ENCODE results near the gene RIPOR2. TPM values are rescaled to one million over a fixed set of nuclear protein-coding genes. Genes with fewer than 3 reads are reported as not detected.

RIPOR2 gene
- total RNA-seq, 1 experiment from 2014 or later = 5.0 TPM

GRCh38 chr6:24881376-24881775 lies 54.4 kb downstream of the RIPOR2 start:
- peaks cover 0 to 3% (median 0%) of the 10 kb centered on the region in 3 experiments; a peak in 1 of 7 replicates for H3K36me3 Mint-ChIP-seq (ENCODE audit: insufficient read depth in 1 of 3, low read depth in 3 of 3)
- no peak overlapping the region for H3K4me2 ChIP-seq (ENCODE audit: insufficient read depth, insufficient read length, low read length)
- no peak overlapping the region; a peak in 1 of 7 replicates for H3K27ac Mint-ChIP-seq
- H2BK120ac ChIP-seq (ENCODE audit: low read depth, low read length, poor library complexity, severe bottlenecking) = no peak overlapping the region
- no peaks in the 10 kb centered on the region; the same call in 1 of the 2 replicates for H3K79me2 ChIP-seq (ENCODE audit: insufficient read depth, low read length)
- no peak overlapping the region for H3K14ac ChIP-seq (ENCODE audit: insufficient read depth, low read length)
- H3K9me3 Mint-ChIP-seq = no peaks in the 10 kb centered on the region
- H2AK5ac ChIP-seq (ENCODE audit: insufficient read length, low read length) = no peak overlapping the region
- H3K9ac ChIP-seq (ENCODE audit: extremely low read depth, insufficient read length, low read length) = no peak overlapping the region
- no peak overlapping the region for H3K4ac ChIP-seq (ENCODE audit: low read depth, low read length)
- H2AFZ ChIP-seq (ENCODE audit: low read length) = no peak overlapping the region
- H3K4me3 Mint-ChIP-seq = no peak overlapping the region
- H3K4me1 Mint-ChIP-seq = peaks cover 48 to 50% of the 10 kb centered on the region in 2 experiments
- no peak overlapping the region for H4K8ac ChIP-seq (replicated peaks; ENCODE audit: insufficient read length, low read depth, low read length)
- TF ChIP-seq CTCF (conservative IDR thresholded peaks at IDR 0.05) = no peak
- no peak overlapping the region; the same call in 1 of the 2 replicates for H2BK15ac ChIP-seq (ENCODE audit: low read depth, low read length)
- H3K9me3 ChIP-seq (ENCODE audit: control insufficient read depth, low read depth, low read length) = no peaks in the 10 kb centered on the region
- H2BK20ac ChIP-seq (ENCODE audit: low read depth, low read length, poor library complexity, severe bottlenecking) = no peak overlapping the region
- H2BK12ac ChIP-seq (ENCODE audit: insufficient read length, low read depth, low read length) = no peak overlapping the region
- H3K27me3 ChIP-seq (ENCODE audit: insufficient read depth, low read length) = no peaks in the 10 kb centered on the region
- no peak overlapping the region for H3T11ph ChIP-seq (ENCODE audit: low read length)
- H3K56ac ChIP-seq (ENCODE audit: insufficient read length, low read depth, low read length) = no peak overlapping the region
- H4K91ac ChIP-seq (ENCODE audit: insufficient read length, low read depth, low read length) = no peak overlapping the region
- H3K79me1 ChIP-seq (ENCODE audit: insufficient read depth, low read depth, low read length, poor library complexity, severe bottlenecking) = no peaks in the 10 kb centered on the region
- no peak overlapping the region for H3K18ac ChIP-seq (ENCODE audit: insufficient read length, low read depth, low read length)
- H4K20me1 ChIP-seq (ENCODE audit: control insufficient read depth, insufficient read depth, insufficient read length) = no peaks in the 10 kb centered on the region
- no peak overlapping the region for H2BK5ac ChIP-seq (ENCODE audit: insufficient read length, low read length)
- H3K23ac ChIP-seq (ENCODE audit: insufficient read length, low read depth, low read length) = no peak overlapping the region
- H3K23me2 ChIP-seq (ENCODE audit: insufficient read length, low read depth, low read length, poor library complexity, severe bottlenecking) = no peaks in the 10 kb centered on the region
- no CpG with 5 or more reads among the region's 3 CpGs for WGBS (ENCODE audit: extremely low coverage, insufficient read length, low lambda C conversion rate)
- no peak overlapping the region for H4K5ac ChIP-seq (ENCODE audit: insufficient read length, low read depth, low read length)
- H3K4me1 ChIP-seq (ENCODE audit: insufficient read depth, low read length) = peaks cover 13% of the 10 kb centered on the region; the same call in 1 of the 2 replicates
- no peak overlapping the region for H3K27ac ChIP-seq (ENCODE audit: insufficient read length, low read depth, low read length)
- no peak for DNase-seq
- H3K27me3 Mint-ChIP-seq (ENCODE audit: low read depth) = no peaks in the 10 kb centered on the region

All from H9 (cell line).